DOHH2 (cell line): Measurements from ENCODE around the gene CCBE1.

Experiments used
- CTCF ChIP-seq: fragments of 200-600 bp; sonication (generic); IDR thresholded peaks from one replicate; pipeline ENCODE4 v1.5.1; 2014; ENCODE audit warnings: antibody characterized with exemption, mild to moderate bottlenecking, low read depth, low read length; ENCODE audit not compliant: poor library complexity, severe bottlenecking
- EZH2phosphoT487 ChIP-seq: fragments of 200-600 bp; sonication (generic); IDR thresholded peaks from 2 replicates; pipeline ENCODE4 v1.6.1; 2017; ENCODE audit warnings: borderline replicate concordance, mild to moderate bottlenecking, antibody characterized with exemption, low read length, moderate library complexity, mixed read lengths

DNA sequence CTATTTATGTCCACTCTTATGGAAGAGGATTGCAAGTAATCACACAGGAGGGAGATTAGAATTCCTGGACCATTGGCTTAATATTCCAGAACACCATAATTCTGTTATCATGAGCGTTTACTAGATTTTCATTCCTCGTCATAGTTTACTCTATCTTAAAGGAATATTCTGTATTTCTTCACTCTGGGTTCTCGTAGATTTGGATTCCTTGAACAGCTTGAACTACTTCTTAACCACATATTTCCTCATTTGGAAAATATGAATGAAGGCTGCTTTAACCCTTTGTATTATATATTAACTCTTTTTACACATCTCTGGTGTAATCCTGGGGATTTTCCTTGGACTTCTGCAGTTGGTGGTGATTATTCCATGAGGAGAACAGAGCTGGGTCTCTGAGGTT lies 46.3 kb upstream of the CCBE1 start:
- TF ChIP-seq CTCF: no peak
- no peak for TF ChIP-seq EZH2phosphoT487
